SK-N-MC (cell line): Measurements from ENCODE around the gene MEMO1.

Source experiments
- EZH2 ChIP-seq: fragments of 200-600 bp; sonication (generic); IDR thresholded peaks from one replicate; pipeline ENCODE4 v1.6.1; 2017; ENCODE audit warnings: antibody characterized with exemption
- POLR2AphosphoS5 ChIP-seq: IDR thresholded peaks from 2 replicates; pipeline ENCODE4 v1.6.1; 2012; ENCODE audit warnings: mild to moderate bottlenecking, low read depth, low read length, borderline replicate concordance

DNA sequence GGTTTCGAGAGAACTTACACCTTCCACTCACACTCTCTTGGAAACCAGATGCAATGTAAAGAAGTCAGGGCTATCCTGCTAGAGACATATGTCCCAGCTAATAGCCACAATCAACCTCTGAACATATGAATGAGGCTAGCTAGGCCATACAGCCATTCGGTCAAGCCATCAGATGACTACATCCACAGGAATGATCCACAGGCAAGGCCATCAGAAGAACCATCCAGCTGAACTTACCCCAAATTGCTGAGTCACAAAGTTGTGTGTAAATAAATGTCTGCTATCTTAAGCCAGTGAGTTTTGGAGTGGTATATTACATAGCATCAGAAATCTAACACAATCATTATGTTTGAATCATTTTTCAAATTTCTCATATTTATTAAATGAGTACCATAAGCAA, 47.3 kb upstream of the MEMO1 start:
- TF ChIP-seq POLR2AphosphoS5 (no peak), EZH2 (no peak)
